ENCODE results near the gene SSH2. TPM values are rescaled to one million over a fixed set of nuclear protein-coding genes. Genes with fewer than 3 reads are reported as not detected.

SSH2 gene
- total RNA-seq, 4 donors from 2014 or later = 20.7 to 31.1 (median 23.1) TPM

- TF ChIP-seq CTCF (IDR thresholded peaks at IDR 0.05) (no peak), POLR2AphosphoS5 (IDR thresholded peaks at IDR 0.05) (no peak), POLR2A (IDR thresholded peaks at IDR 0.05; ENCODE audit: low read depth) (no peak), EP300 (IDR thresholded peaks at IDR 0.05) (no peak)
- no peaks in the 10 kb centered on the region for H3K9me3 ChIP-seq
- peaks cover 26 to 77% (median 45%) of the 10 kb centered on the region in 4 donors for H3K36me3 ChIP-seq
- WGBS = 32% methylated on average over 1 of the region's 1 CpG
- intact Hi-C loops (cut with DNase I) = no loop called here
- H3K27ac ChIP-seq (replicated peaks in 1 of 4) = no peak overlapping the region
- no peak for DNase-seq (ENCODE audit: extremely low spot score)
- no peak overlapping the region for H3K4me3 ChIP-seq
- H3K4me1 ChIP-seq = peaks cover 0 to 11% (median 8%) of the 10 kb centered on the region in 4 donors
- H3K27me3 ChIP-seq = no peaks in the 10 kb centered on the region
These were observed 264.6 kb downstream of the SSH2 start for GRCh38 chr17:29665481-29665810.

- no peaks in the 10 kb centered on the region for H3K9me3 ChIP-seq
- intact Hi-C loops (cut with DNase I) = no loop called here
- no peak for TF ChIP-seq POLR2A (IDR thresholded peaks at IDR 0.05; ENCODE audit: low read depth)
- DNase-seq (ENCODE audit: extremely low spot score) = no peak
- H3K36me3 ChIP-seq = peaks cover 26 to 75% (median 41%) of the 10 kb centered on the region in 4 donors
- H3K4me3 ChIP-seq = no peak overlapping the region
- H3K4me1 ChIP-seq = peaks cover 0 to 11% (median 8%) of the 10 kb centered on the region in 4 donors
- H3K27me3 ChIP-seq = no peaks in the 10 kb centered on the region
- WGBS = 79% methylated on average over 2 of the region's 2 CpGs
- H3K27ac ChIP-seq (replicated peaks in 1 of 4) = no peak overlapping the region
These were observed 265.1 kb downstream of the SSH2 start for GRCh38 chr17:29664743-29665480.

- peaks cover 0 to 11% (median 8%) of the 10 kb centered on the region in 4 donors for H3K4me1 ChIP-seq
- intact Hi-C loops (cut with DNase I) = no loop called here
- no peaks in the 10 kb centered on the region for H3K27me3 ChIP-seq
- no peak overlapping the region for H3K27ac ChIP-seq (replicated peaks in 1 of 4)
- TF ChIP-seq POLR2A (IDR thresholded peaks at IDR 0.05; ENCODE audit: low read depth) = no peak
- TF ChIP-seq EP300 (IDR thresholded peaks at IDR 0.05) = no peak
- no peak for TF ChIP-seq POLR2AphosphoS5 (IDR thresholded peaks at IDR 0.05)
- no peak for TF ChIP-seq CTCF (IDR thresholded peaks at IDR 0.05)
- no peaks in the 10 kb centered on the region for H3K9me3 ChIP-seq
- no peak for DNase-seq (ENCODE audit: extremely low spot score)
- no peak overlapping the region for H3K4me3 ChIP-seq
- H3K36me3 ChIP-seq = peaks cover 26 to 66% (median 37%) of the 10 kb centered on the region in 4 donors
- 35% methylated on average over 1 of the region's 1 CpG for WGBS
These were observed 266.9 kb downstream of the SSH2 start for GRCh38 chr17:29663155-29663554.

GRCh38 chr17:29661213-29661612 is 268.8 kb downstream of the SSH2 start:
- no peak for DNase-seq (ENCODE audit: extremely low spot score)
- Histone ChIP-seq H3K4me3 (no peak overlapping the region), H3K27ac (replicated peaks in 1 of 4) (no peak overlapping the region), H3K9me3 (no peaks in the 10 kb centered on the region), H3K36me3 (peaks cover 12 to 52% (median 27%) of the 10 kb centered on the region in 4 donors), H3K4me1 (peaks cover 0 to 11% (median 8%) of the 10 kb centered on the region in 4 donors), H3K27me3 (no peaks in the 10 kb centered on the region)
- TF ChIP-seq CTCF (IDR thresholded peaks at IDR 0.05) (no peak), POLR2AphosphoS5 (IDR thresholded peaks at IDR 0.05) (no peak), POLR2A (IDR thresholded peaks at IDR 0.05; ENCODE audit: low read depth) (no peak), EP300 (IDR thresholded peaks at IDR 0.05) (no peak)
- WGBS = 86% methylated on average over 2 of the region's 2 CpGs
- intact Hi-C loops (cut with DNase I) = no loop called here

GRCh38 chr17:29659155-29659554 is 270.9 kb downstream of the SSH2 start:
- H3K27ac ChIP-seq (replicated peaks in 1 of 4) = no peak overlapping the region
- peaks cover 0 to 52% (median 27%) of the 10 kb centered on the region in 4 donors for H3K36me3 ChIP-seq
- H3K4me3 ChIP-seq = no peak overlapping the region
- no peaks in the 10 kb centered on the region for H3K9me3 ChIP-seq
- TF ChIP-seq POLR2AphosphoS5 (IDR thresholded peaks at IDR 0.05) (no peak), EP300 (IDR thresholded peaks at IDR 0.05) (no peak), POLR2A (IDR thresholded peaks at IDR 0.05; ENCODE audit: low read depth) (no peak), CTCF (IDR thresholded peaks at IDR 0.05) (no peak)
- peaks cover 0 to 18% (median 14%) of the 10 kb centered on the region in 4 donors for H3K4me1 ChIP-seq
- intact Hi-C loops (cut with DNase I) = no loop called here
- no peaks in the 10 kb centered on the region for H3K27me3 ChIP-seq
- WGBS = 86% methylated on average over 2 of the region's 2 CpGs
- DNase-seq (ENCODE audit: extremely low spot score) = no peak
